GM23338 (cell line): Measurements from ENCODE around the gene COLQ. TPM values are rescaled to one million over a fixed set of nuclear protein-coding genes. Genes with fewer than 3 reads are reported as not detected.

Experiments used
- ATAC-seq: fragments of 200-7000 bp; cut with Tn5 transposase; 3 replicates; pipeline ENCODE4 v1.9.1; 2020
- DNase-seq: peaks from one replicate; pipeline ENCODE4 v3.0.0-alpha.2; 2015; ENCODE audit warnings: low spot score
- H2AFZ ChIP-seq: fragments of 200-600 bp; sonication (generic); 2 replicates; pipeline ENCODE4 v1.8.0; 2016; ENCODE audit warnings: antibody characterized with exemption, mild to moderate bottlenecking, moderate library complexity
- H3F3A ChIP-seq: fragments of 200-600 bp; sonication (generic); replicated peaks from 2 replicates; pipeline ENCODE4 v1.8.0; 2017; ENCODE audit warnings: antibody characterized with exemption, mixed run types, low read depth
- H3K27ac ChIP-seq: fragments of 200-600 bp; sonication (generic); 2 replicates; pipeline ENCODE4 v1.6.1; 2016; ENCODE audit warnings: low read depth
- H3K27me3 ChIP-seq: fragments of 200-600 bp; sonication (generic); 2 replicates; pipeline ENCODE4 v1.8.0; 2016; ENCODE audit warnings: mild to moderate bottlenecking, mixed run types, moderate library complexity; ENCODE audit not compliant: insufficient read depth
- H3K36me3 ChIP-seq: fragments of 200-600 bp; sonication (generic); 2 replicates; pipeline ENCODE4 v1.8.0; 2016; ENCODE audit warnings: mild to moderate bottlenecking; ENCODE audit not compliant: insufficient read depth
- H3K4me1 ChIP-seq: fragments of 200-600 bp; sonication (generic); 2 replicates; pipeline ENCODE4 v1.8.0; 2016; ENCODE audit warnings: mild to moderate bottlenecking, moderate library complexity; ENCODE audit not compliant: insufficient read depth
- H3K4me2 ChIP-seq: fragments of 200-600 bp; sonication (generic); 2 replicates; pipeline ENCODE4 v1.7.1; 2017; ENCODE audit warnings: mixed run types
- H3K4me3 ChIP-seq: fragments of 200-600 bp; sonication (generic); 2 replicates; pipeline ENCODE4 v1.6.1; 2016; ENCODE audit warnings: mixed run types
- H3K79me2 ChIP-seq: fragments of 200-600 bp; sonication (generic); replicated peaks from 2 replicates; pipeline ENCODE4 v1.8.0; 2017; ENCODE audit warnings: mild to moderate bottlenecking; ENCODE audit not compliant: insufficient read depth
- H3K9me2 ChIP-seq: fragments of 200-600 bp; sonication (generic); 2 replicates; pipeline ENCODE4 v1.8.0; 2017; ENCODE audit not compliant: insufficient read depth
- H4K20me1 ChIP-seq: fragments of 200-600 bp; sonication (generic); replicated peaks from 2 replicates; pipeline ENCODE4 v1.8.0; 2017; ENCODE audit warnings: mild to moderate bottlenecking; ENCODE audit not compliant: insufficient read depth
- H3K27ac Mint-ChIP-seq: 2 replicates; pipeline ENCODE4 v1.8.0; 2020; ENCODE audit warnings: inconsistent platforms, mild to moderate bottlenecking, moderate library complexity, mixed read lengths
- H3K27me3 Mint-ChIP-seq: 3 replicates; pipeline ENCODE4 v1.8.0; 2022; ENCODE audit warnings: low read depth, mild to moderate bottlenecking, moderate library complexity, mixed read lengths, inconsistent platforms; ENCODE audit not compliant: insufficient read depth, poor library complexity
- H3K36me3 Mint-ChIP-seq: 3 replicates; pipeline ENCODE4 v1.8.0; 2021; ENCODE audit warnings: low read depth, mild to moderate bottlenecking, inconsistent platforms, moderate library complexity, mixed read lengths
- H3K4me1 Mint-ChIP-seq: 3 replicates; pipeline ENCODE4 v1.8.0; 2020; ENCODE audit warnings: mild to moderate bottlenecking, inconsistent platforms, mixed read lengths
- H3K4me3 Mint-ChIP-seq: 3 replicates; pipeline ENCODE4 v1.8.0; 2021; ENCODE audit warnings: moderate library complexity, mild to moderate bottlenecking, inconsistent platforms, mixed read lengths
- H3K9me3 Mint-ChIP-seq: 3 replicates; pipeline ENCODE4 v1.8.0; 2020; ENCODE audit warnings: moderate library complexity, mild to moderate bottlenecking, inconsistent platforms, mixed read lengths
- CREB1 ChIP-seq: fragments of 250-450 bp; sonication (Bioruptor Pico); IDR thresholded peaks from 2 replicates; pipeline ENCODE4 v1.5.0; 2020; ENCODE audit warnings: low read depth, mild to moderate bottlenecking, moderate library complexity
- CTCF ChIP-seq, 2 experiments: fragments of 200-600 bp in 1 of 2; sonication (generic) in 1 of 2; conservative IDR thresholded peaks; 2 replicates each; pipeline versions ENCODE4 v1.5.1 to v1.6.1; 2016 to 2017; ENCODE audit warnings: antibody characterized with exemption in 2 of 2, low read depth in 2 of 2, mild to moderate bottlenecking in 2 of 2, moderate library complexity in 1 of 2
- ETS1 ChIP-seq: IDR thresholded peaks from 2 replicates; pipeline ENCODE4 v1.6.1; 2016; ENCODE audit warnings: antibody characterized with exemption
- EZH2 ChIP-seq: fragments of 200-600 bp; sonication (generic); IDR thresholded peaks from one replicate; pipeline ENCODE4 v1.8.0; 2017; ENCODE audit warnings: antibody characterized with exemption, mild to moderate bottlenecking, low read depth; ENCODE audit not compliant: unreplicated experiment
- EZH2phosphoT487 ChIP-seq: fragments of 200-600 bp; sonication (generic); IDR thresholded peaks from one replicate; pipeline ENCODE4 v1.8.1; 2018; ENCODE audit warnings: antibody characterized with exemption; ENCODE audit not compliant: unreplicated experiment
- JUNB ChIP-seq: IDR thresholded peaks from one replicate; pipeline ENCODE4 v1.6.1; 2016; ENCODE audit warnings: antibody characterized with exemption; ENCODE audit not compliant: unreplicated experiment
- NANOG ChIP-seq: IDR thresholded peaks from 2 replicates; pipeline ENCODE4 v1.6.1; 2016; ENCODE audit warnings: antibody characterized with exemption, borderline replicate concordance
- POLR2AphosphoS5 ChIP-seq: IDR thresholded peaks from 2 replicates; pipeline ENCODE4 v1.6.1; 2016; ENCODE audit warnings: antibody characterized with exemption, low read depth
- REST ChIP-seq: IDR thresholded peaks from one replicate; pipeline ENCODE4 v1.6.1; 2018; ENCODE audit warnings: antibody characterized with exemption; ENCODE audit not compliant: unreplicated experiment
- STAT1 ChIP-seq: IDR thresholded peaks from one replicate; pipeline ENCODE4 v1.6.1; 2016; ENCODE audit warnings: antibody characterized with exemption; ENCODE audit not compliant: unreplicated experiment
- ZNF331 ChIP-seq: fragments of 250-450 bp; sonication (Bioruptor Pico); IDR thresholded peaks from 2 replicates; pipeline ENCODE4 v1.5.0; 2020; ENCODE audit warnings: low read depth, mild to moderate bottlenecking, moderate library complexity
- polyA plus RNA-seq: library from polyadenylated mRNA; unstranded; fragments of >200 nt; fragmentation: Nextera tagmentation; extraction: Ambion mirVana; gene quantifications from 2 replicates; pipeline ENCODE4 v1.2.1, GENCODE V29; 2016
- total RNA-seq: library from RNA; depleted of rRNA; stranded (reverse); fragments of >200 nt; shearing (Covaris generic); gene quantifications from 2 replicates; pipeline ENCODE4 v1.2.3, GENCODE V29; 2014
- TF ChIP-seq, protein P1 (sequence below): fragments of 250-450 bp; sonication (Bioruptor Pico); IDR thresholded peaks from 2 replicates; pipeline ENCODE4 v1.5.0; 2020; ENCODE audit warnings: mild to moderate bottlenecking, moderate library complexity

COLQ gene
- total and polyA plus RNA-seq, 2 experiments from 2014 or later, result 0.78 to 2.0 TPM

- DNase-seq (peak; percentile 27), ATAC-seq (peak; percentile 45; the same call in 2 of the 3 replicates)
- Mint-ChIP-seq H3K4me3 (no peak overlapping the region), H3K27ac (no peak overlapping the region), H3K27me3 (peaks cover 2% of the 10 kb centered on the region), H3K4me1 (no peaks in the 10 kb centered on the region), H3K9me3 (no peaks in the 10 kb centered on the region), H3K36me3 (no peaks in the 10 kb centered on the region)
- TF ChIP-seq STAT1 (no peak), CTCF (conservative IDR thresholded peaks at IDR 0.05; ENCODE audit: low read depth in 2 of 2) (no peak), POLR2AphosphoS5 (no peak), JUNB (no peak), EZH2 (no peak), EZH2phosphoT487 (no peak), CREB1 (CRISPR knock-in tag) (no peak), NANOG (no peak), REST (no peak), ZNF331 (CRISPR knock-in tag) (no peak), ETS1 (no peak)
- TF ChIP-seq, protein P1, sequence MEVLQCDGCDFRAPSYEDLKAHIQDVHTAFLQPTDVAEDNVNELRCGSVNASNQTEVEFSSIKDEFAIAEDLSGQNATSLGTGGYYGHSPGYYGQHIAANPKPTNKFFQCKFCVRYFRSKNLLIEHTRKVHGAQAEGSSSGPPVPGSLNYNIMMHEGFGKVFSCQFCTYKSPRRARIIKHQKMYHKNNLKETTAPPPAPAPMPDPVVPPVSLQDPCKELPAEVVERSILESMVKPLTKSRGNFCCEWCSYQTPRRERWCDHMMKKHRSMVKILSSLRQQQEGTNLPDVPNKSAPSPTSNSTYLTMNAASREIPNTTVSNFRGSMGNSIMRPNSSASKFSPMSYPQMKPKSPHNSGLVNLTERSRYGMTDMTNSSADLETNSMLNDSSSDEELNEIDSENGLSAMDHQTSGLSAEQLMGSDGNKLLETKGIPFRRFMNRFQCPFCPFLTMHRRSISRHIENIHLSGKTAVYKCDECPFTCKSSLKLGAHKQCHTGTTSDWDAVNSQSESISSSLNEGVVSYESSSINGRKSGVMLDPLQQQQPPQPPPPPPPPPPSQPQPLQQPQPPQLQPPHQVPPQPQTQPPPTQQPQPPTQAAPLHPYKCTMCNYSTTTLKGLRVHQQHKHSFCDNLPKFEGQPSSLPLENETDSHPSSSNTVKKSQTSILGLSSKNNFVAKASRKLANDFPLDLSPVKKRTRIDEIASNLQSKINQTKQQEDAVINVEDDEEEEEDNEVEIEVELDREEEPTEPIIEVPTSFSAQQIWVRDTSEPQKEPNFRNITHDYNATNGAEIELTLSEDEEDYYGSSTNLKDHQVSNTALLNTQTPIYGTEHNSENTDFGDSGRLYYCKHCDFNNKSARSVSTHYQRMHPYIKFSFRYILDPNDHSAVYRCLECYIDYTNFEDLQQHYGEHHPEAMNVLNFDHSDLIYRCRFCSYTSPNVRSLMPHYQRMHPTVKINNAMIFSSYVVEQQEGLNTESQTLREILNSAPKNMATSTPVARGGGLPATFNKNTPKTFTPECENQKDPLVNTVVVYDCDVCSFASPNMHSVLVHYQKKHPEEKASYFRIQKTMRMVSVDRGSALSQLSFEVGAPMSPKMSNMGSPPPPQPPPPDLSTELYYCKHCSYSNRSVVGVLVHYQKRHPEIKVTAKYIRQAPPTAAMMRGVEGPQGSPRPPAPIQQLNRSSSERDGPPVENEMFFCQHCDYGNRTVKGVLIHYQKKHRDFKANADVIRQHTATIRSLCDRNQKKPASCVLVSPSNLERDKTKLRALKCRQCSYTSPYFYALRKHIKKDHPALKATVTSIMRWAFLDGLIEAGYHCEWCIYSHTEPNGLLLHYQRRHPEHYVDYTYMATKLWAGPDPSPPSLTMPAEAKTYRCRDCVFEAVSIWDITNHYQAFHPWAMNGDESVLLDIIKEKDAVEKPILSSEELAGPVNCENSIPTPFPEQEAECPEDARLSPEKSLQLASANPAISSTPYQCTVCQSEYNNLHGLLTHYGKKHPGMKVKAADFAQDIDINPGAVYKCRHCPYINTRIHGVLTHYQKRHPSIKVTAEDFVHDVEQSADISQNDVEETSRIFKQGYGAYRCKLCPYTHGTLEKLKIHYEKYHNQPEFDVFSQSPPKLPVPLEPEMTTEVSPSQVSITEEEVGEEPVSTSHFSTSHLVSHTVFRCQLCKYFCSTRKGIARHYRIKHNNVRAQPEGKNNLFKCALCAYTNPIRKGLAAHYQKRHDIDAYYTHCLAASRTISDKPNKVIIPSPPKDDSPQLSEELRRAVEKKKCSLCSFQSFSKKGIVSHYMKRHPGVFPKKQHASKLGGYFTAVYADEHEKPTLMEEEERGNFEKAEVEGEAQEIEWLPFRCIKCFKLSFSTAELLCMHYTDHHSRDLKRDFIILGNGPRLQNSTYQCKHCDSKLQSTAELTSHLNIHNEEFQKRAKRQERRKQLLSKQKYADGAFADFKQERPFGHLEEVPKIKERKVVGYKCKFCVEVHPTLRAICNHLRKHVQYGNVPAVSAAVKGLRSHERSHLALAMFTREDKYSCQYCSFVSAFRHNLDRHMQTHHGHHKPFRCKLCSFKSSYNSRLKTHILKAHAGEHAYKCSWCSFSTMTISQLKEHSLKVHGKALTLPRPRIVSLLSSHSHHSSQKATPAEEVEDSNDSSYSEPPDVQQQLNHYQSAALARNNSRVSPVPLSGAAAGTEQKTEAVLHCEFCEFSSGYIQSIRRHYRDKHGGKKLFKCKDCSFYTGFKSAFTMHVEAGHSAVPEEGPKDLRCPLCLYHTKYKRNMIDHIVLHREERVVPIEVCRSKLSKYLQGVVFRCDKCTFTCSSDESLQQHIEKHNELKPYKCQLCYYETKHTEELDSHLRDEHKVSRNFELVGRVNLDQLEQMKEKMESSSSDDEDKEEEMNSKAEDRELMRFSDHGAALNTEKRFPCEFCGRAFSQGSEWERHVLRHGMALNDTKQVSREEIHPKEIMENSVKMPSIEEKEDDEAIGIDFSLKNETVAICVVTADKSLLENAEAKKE (CRISPR knock-in tag), result no peak
- Histone ChIP-seq H3K27me3 (no peaks in the 10 kb centered on the region), H3K27ac (no peak overlapping the region), H3F3A (no peaks in the 10 kb centered on the region), H3K4me2 (no peak overlapping the region), H4K20me1 (no peaks in the 10 kb centered on the region), H3K36me3 (no peaks in the 10 kb centered on the region), H3K79me2 (no peaks in the 10 kb centered on the region), H3K4me1 (no peaks in the 10 kb centered on the region), H2AFZ (no peak overlapping the region), H3K9me2 (no peaks in the 10 kb centered on the region), H3K4me3 (no peak overlapping the region)
Measured at GRCh38 chr3:15510493-15510892, 11.0 kb downstream of the COLQ start.
